IMR-90 (cell line): ENCODE data around the gene MPZL3. TPM values are rescaled to one million over a fixed set of nuclear protein-coding genes. Genes with fewer than 3 reads are reported as not detected.

Source experiments
- ATAC-seq: fragments of 200-7000 bp; cut with Tn5 transposase; 2 replicates; pipeline ENCODE4 v1.9.1; 2020; ENCODE audit warnings: low read depth, mild to moderate bottlenecking, moderate library complexity
- BruUV-seq: library from RNA; stranded (reverse); fragments of 400-500 nt; replicated peaks from 2 replicates; lab custom pipeline; 2021; lab: Mats Ljungman, UMichigan
- CTCF ChIA-PET: fragments of 300-600 bp; formaldehyde crosslinking; extraction: SDS; loops from one replicate; lab custom pipeline; 2021; ENCODE audit warnings: antibody characterized with exemption; lab: Yijun Ruan, JAX
- POLR2A ChIA-PET: fragments of 300-600 bp; sonication (Branson Sonifier 250); formaldehyde crosslinking; loops from one replicate; lab custom pipeline; 2022; ENCODE audit warnings: antibody characterized with exemption; ENCODE audit not compliant: unreplicated experiment; lab: Charles Lee
- DNase-seq: peaks from one replicate; pipeline ENCODE4 v3.0.0; 2013
- H2AFZ ChIP-seq: replicated peaks from 2 replicates; pipeline ENCODE3; 2013; ENCODE audit warnings: low read length, mild to moderate bottlenecking; ENCODE audit not compliant: poor library complexity
- H2AK5ac ChIP-seq: 2 replicates; pipeline ENCODE4 v1.6.1; 2013; ENCODE audit warnings: low read depth, low read length, inconsistent platforms
- H2AK9ac ChIP-seq: replicated peaks from 2 replicates; pipeline ENCODE3; 2013; ENCODE audit warnings: mild to moderate bottlenecking, low read depth, low read length, moderate library complexity; ENCODE audit not compliant: poor library complexity
- H2BK120ac ChIP-seq: 2 replicates; pipeline ENCODE4 v1.6.1; 2013; ENCODE audit warnings: low read depth, low read length, inconsistent platforms
- H2BK15ac ChIP-seq: 3 replicates; pipeline ENCODE4 v1.6.1; 2013; ENCODE audit warnings: low read depth, low read length, inconsistent platforms
- H2BK20ac ChIP-seq: 2 replicates; pipeline ENCODE4 v1.6.1; 2013; ENCODE audit warnings: low read depth, mild to moderate bottlenecking, inconsistent platforms, low read length, moderate library complexity
- H2BK5ac ChIP-seq: 2 replicates; pipeline ENCODE4 v1.6.1; 2013; ENCODE audit warnings: mild to moderate bottlenecking, low read depth, low read length, inconsistent platforms; ENCODE audit not compliant: poor library complexity, severe bottlenecking
- H3K14ac ChIP-seq: replicated peaks from 2 replicates; pipeline ENCODE4 v1.6.1; 2013; ENCODE audit warnings: low read depth, low read length, inconsistent platforms
- H3K18ac ChIP-seq: 2 replicates; pipeline ENCODE4 v1.6.1; 2013; ENCODE audit warnings: low read depth, low read length, control low read depth
- H3K23ac ChIP-seq: 2 replicates; pipeline ENCODE4 v1.6.1; 2013; ENCODE audit warnings: low read depth, low read length, inconsistent platforms
- H3K27ac ChIP-seq: 2 replicates; pipeline ENCODE4 v1.5.1; 2013; ENCODE audit warnings: mild to moderate bottlenecking, control low read depth, low read length; ENCODE audit not compliant: insufficient read depth
- H3K27me3 ChIP-seq: 2 replicates; pipeline ENCODE4 v1.6.1; 2013; ENCODE audit warnings: low read length; ENCODE audit not compliant: control insufficient read depth, insufficient read depth
- H3K36me3 ChIP-seq: 2 replicates; pipeline ENCODE4 v1.6.1; 2013; ENCODE audit warnings: low read length, mixed read lengths; ENCODE audit not compliant: control insufficient read depth, insufficient read depth
- H3K4ac ChIP-seq: 2 replicates; pipeline ENCODE4 v1.6.1; 2013; ENCODE audit warnings: low read depth, low read length, inconsistent platforms
- H3K4me1 ChIP-seq: 2 replicates; pipeline ENCODE4 v1.6.1; 2013; ENCODE audit warnings: low read length, mixed read lengths; ENCODE audit not compliant: control insufficient read depth, insufficient read depth
- H3K4me2 ChIP-seq: 2 replicates; pipeline ENCODE4 v1.6.1; 2013; ENCODE audit warnings: low read depth, mild to moderate bottlenecking, control low read depth, low read length, moderate library complexity
- H3K4me3 ChIP-seq: 2 replicates; pipeline ENCODE4 v1.5.1; 2013; ENCODE audit warnings: low read depth, mild to moderate bottlenecking, control low read depth, low read length, moderate library complexity; ENCODE audit not compliant: insufficient read depth
- H3K56ac ChIP-seq: 2 replicates; pipeline ENCODE4 v1.6.1; 2013; ENCODE audit warnings: low read length, inconsistent platforms; ENCODE audit not compliant: insufficient read depth; ENCODE audit errors: extremely low read depth
- H3K79me1 ChIP-seq, 2 experiments: 2 replicates each; pipeline ENCODE4 v1.6.1; 2013; ENCODE audit warnings: low read length in 2 of 2, inconsistent platforms in 1 of 2, low read depth in 1 of 2
- H3K9ac ChIP-seq: 2 replicates; pipeline ENCODE4 v1.6.1; 2013; ENCODE audit warnings: low read depth, low read length, control low read depth
- H3K9me1 ChIP-seq: 2 replicates; pipeline ENCODE4 v1.6.1; 2013; ENCODE audit warnings: low read length, inconsistent platforms; ENCODE audit not compliant: insufficient read depth
- H3K9me3 ChIP-seq: 2 replicates; pipeline ENCODE4 v1.6.1; 2013; ENCODE audit warnings: low read length; ENCODE audit not compliant: control insufficient read depth, insufficient read depth
- H4K20me1 ChIP-seq: 2 replicates; pipeline ENCODE4 v1.6.1; 2013; ENCODE audit warnings: low read length, inconsistent platforms; ENCODE audit not compliant: insufficient read depth
- H4K5ac ChIP-seq: 2 replicates; pipeline ENCODE4 v1.6.1; 2013; ENCODE audit warnings: mild to moderate bottlenecking, low read depth, low read length, control low read depth
- H4K8ac ChIP-seq, 2 experiments: 2 replicates each; pipeline ENCODE4 v1.6.1; 2013; ENCODE audit warnings: low read depth in 2 of 2, low read length in 2 of 2, control low read depth in 1 of 2, inconsistent platforms in 1 of 2
- H4K91ac ChIP-seq: 2 replicates; pipeline ENCODE4 v1.6.1; 2013; ENCODE audit warnings: low read depth, low read length, inconsistent platforms; ENCODE audit not compliant: insufficient read depth
- BHLHE40 ChIP-seq: fragments of 150-350 bp; IDR thresholded peaks from 2 replicates; pipeline ENCODE4 v1.6.1; 2016; ENCODE audit warnings: mild to moderate bottlenecking, low read depth, low read length
- CEBPB ChIP-seq: IDR thresholded peaks from 2 replicates; pipeline ENCODE4 v1.6.1; 2012; ENCODE audit warnings: low read depth, low read length, improper control_type of control experiment
- CHD1 ChIP-seq: IDR thresholded peaks from 2 replicates; pipeline ENCODE4 v1.6.1; 2012; ENCODE audit warnings: low read depth, low read length, improper control_type of control experiment
- ELK1 ChIP-seq: fragments of 150-350 bp; IDR thresholded peaks from 2 replicates; pipeline ENCODE4 v1.6.1; 2016; ENCODE audit warnings: low read depth, mild to moderate bottlenecking, low read length, moderate library complexity, borderline replicate concordance
- FOS ChIP-seq: fragments of 150-350 bp; IDR thresholded peaks from 2 replicates; pipeline ENCODE4 v1.6.1; 2016; ENCODE audit warnings: low read depth, low read length
- MAZ ChIP-seq: IDR thresholded peaks from 2 replicates; pipeline ENCODE4 v1.6.1; 2012; ENCODE audit warnings: low read depth, mild to moderate bottlenecking, low read length, improper control_type of control experiment, moderate library complexity, borderline replicate concordance
- NFE2L2 ChIP-seq: fragments of 150-350 bp; IDR thresholded peaks from 2 replicates; pipeline ENCODE4 v1.6.1; 2016; ENCODE audit warnings: low read depth, mild to moderate bottlenecking, low read length
- POLR2A ChIP-seq: IDR thresholded peaks from 2 replicates; pipeline ENCODE4 v1.6.1; 2012; ENCODE audit warnings: mild to moderate bottlenecking, low read depth, low read length
- RAD21 ChIP-seq: IDR thresholded peaks from 2 replicates; pipeline ENCODE4 v1.6.1; 2012; ENCODE audit warnings: low read length, improper control_type of control experiment
- RCOR1 ChIP-seq: IDR thresholded peaks from 2 replicates; pipeline ENCODE4 v1.6.1; 2012; ENCODE audit warnings: mild to moderate bottlenecking, low read length, improper control_type of control experiment; ENCODE audit not compliant: insufficient replicate concordance
- RFX5 ChIP-seq: IDR thresholded peaks from 2 replicates; pipeline ENCODE4 v1.8.0; 2012; ENCODE audit warnings: low read depth, mild to moderate bottlenecking, low read length, moderate library complexity
- USF2 ChIP-seq: fragments of 150-350 bp; IDR thresholded peaks from 2 replicates; pipeline ENCODE4 v1.6.1; 2017; ENCODE audit warnings: mild to moderate bottlenecking, antibody characterized with exemption, low read length, low read depth
- dilution Hi-C: fragments of 300-500 bp; cut with HindIII; formaldehyde crosslinking; loops from one replicate; pipeline ENCODE4 v1.14.3; 2018; ENCODE audit warnings: low sequenced_read_pairs; ENCODE audit not compliant: unreplicated experiment
- in situ Hi-C: fragments of 300-500 bp; cut with MboI; formaldehyde crosslinking; loops from 3 replicates; pipeline ENCODE4 v1.14.3; 2019; ENCODE audit warnings: low sequenced_read_pairs, inconsistent platforms, mixed read lengths
- intact Hi-C: fragments of 100-400 bp; cut with micrococcal nuclease; formaldehyde crosslinking; loops from 2 replicates; pipeline ENCODE4 v1.10.0; 2022
- polyA plus RNA-seq, 3 experiments: library from polyadenylated mRNA; depleted of rRNA; stranded (reverse); fragments of >200 nt; gene quantifications; 2 replicates each; pipeline ENCODE4 v1.2.3, GENCODE V29; 2012; ENCODE audit warnings: low replicate concordance in 1 of 3
- total RNA-seq: library from RNA; depleted of rRNA; stranded (reverse); fragments of >200 nt; gene quantifications from 2 replicates; pipeline ENCODE4 v1.2.3, GENCODE V29; 2012

MPZL3 gene
- total and polyA plus RNA-seq, 2 of the 4 experiments (the other 2 are of a cell fraction) = 0.15 to 0.36 TPM

- Histone ChIP-seq H3K9me3 (no peaks in the 10 kb centered on the region), H3K56ac (no peak overlapping the region), H3K4me2 (no peak overlapping the region), H3K4me3 (no peak overlapping the region), H3K23ac (no peak overlapping the region), H3K27ac (no peak overlapping the region), H3K36me3 (no peaks in the 10 kb centered on the region), H2AK5ac (no peak overlapping the region), H4K8ac (no peak overlapping the region), H2BK15ac (no peak overlapping the region), H3K9me1 (no peaks in the 10 kb centered on the region), H4K5ac (no peak overlapping the region), H3K27me3 (peaks cover 7% of the 10 kb centered on the region), H3K9ac (no peak overlapping the region), H3K18ac (no peak overlapping the region), H3K4ac (no peak overlapping the region), H3K14ac (no peak overlapping the region), H2BK5ac (no peak overlapping the region), H2BK120ac (no peak overlapping the region), H3K4me1 (no peaks in the 10 kb centered on the region), H4K20me1 (no peaks in the 10 kb centered on the region), H2AFZ (no peak overlapping the region), H4K91ac (no peak overlapping the region), H2BK20ac (no peak overlapping the region), H2AK9ac (no peak overlapping the region), H3K79me1 (no peaks in the 10 kb centered on the region)
- ChIA-PET POLR2A (no interaction called here), CTCF (no interaction called here)
- DNase-seq (no peak), ATAC-seq (no peak)
- in situ Hi-C loops (no loop called here), intact Hi-C loops (no loop called here), dilution Hi-C loops (no loop called here)
- BruUV-seq = no TSS peak
- no peak for TF ChIP-seq NFE2L2
- no peak for TF ChIP-seq POLR2A
- TF ChIP-seq BHLHE40 = no peak
- no peak for TF ChIP-seq RCOR1
- no peak for TF ChIP-seq CEBPB
- no peak for TF ChIP-seq RFX5
- TF ChIP-seq MAZ = no peak
- no peak for TF ChIP-seq FOS
- TF ChIP-seq CHD1 = no peak
- no peak for TF ChIP-seq RAD21
- TF ChIP-seq USF2 = no peak
- TF ChIP-seq ELK1 = no peak
These were observed 32.9 kb downstream of the MPZL3 start for GRCh38 chr11:118219244-118219643.
